GM19463 (cell line): Measurements from ENCODE around the gene UNC119B.
"Not testable (repeated sequence)": the region's sequence is repeated elsewhere in the genome, so short reads cannot be mapped to it uniquely, and the experiment has no call there.

Experiments
- ATAC-seq: cut with Tn5 transposase; IDR thresholded peaks from one replicate; pipeline ENCODE4 v1.9.1; 2021; ENCODE audit warnings: mild to moderate bottlenecking, moderate library complexity; ENCODE audit not compliant: unreplicated experiment

Gene UNC119B

DNA sequence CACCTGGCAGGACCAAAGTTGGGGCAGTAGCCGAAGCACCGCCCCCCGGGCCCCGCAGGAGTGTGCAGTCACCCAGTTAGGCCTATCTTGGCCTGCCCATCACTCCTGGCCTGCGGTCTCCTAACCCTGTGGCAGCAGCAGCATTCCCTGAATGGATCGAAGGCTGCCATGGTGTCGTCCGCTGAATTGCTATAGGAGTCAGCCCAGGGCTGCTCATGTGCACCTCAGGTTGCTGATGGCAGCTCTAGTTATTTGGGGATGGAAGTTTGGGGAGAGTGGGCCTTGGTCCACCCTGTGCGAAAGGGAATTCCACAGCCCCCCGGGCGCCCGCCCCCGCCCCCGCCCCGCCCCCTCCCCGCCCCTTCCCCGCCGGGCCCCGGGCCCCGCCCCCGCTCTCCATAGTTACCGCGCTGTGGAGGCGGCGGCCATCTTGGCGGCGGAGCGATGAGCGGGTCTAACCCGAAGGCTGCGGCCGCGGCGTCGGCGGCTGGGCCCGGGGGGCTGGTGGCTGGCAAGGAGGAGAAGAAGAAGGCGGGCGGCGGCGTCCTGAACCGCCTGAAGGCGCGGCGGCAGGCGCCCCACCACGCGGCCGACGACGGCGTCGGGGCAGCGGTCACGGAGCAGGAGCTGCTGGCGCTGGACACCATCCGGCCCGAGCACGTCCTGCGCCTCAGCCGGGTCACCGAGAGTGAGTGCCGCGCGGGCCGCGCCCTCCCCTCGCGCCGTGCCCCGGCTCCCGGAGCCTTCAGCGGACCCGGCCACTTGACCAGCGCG is at the start of gene UNC119B:
Gene UNC119B (plus strand): TSS at position 428 of the 774 bp plus-strand sequence. CDS start 17 bp downstream, at position 445.
- ATAC-seq = peak; percentile 70

DNA sequence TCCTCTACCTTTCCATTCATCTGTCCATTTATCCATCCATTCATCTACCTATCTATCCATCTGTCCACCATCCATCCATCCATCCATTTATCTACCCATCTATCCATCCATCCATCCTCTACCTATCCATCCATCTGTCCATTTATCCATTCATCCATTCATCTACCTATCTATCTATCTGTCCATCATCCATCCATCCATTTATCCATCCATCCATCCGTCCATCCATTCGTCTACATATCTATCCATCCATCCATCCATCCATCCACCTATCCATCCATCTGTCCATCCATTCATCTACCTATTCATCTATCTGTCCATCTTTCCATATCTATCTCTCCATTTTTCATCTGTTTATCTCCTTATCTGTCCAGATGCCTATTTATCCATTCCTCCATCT is 48.8 kb upstream of the UNC119B start:
- no peak for ATAC-seq

DNA sequence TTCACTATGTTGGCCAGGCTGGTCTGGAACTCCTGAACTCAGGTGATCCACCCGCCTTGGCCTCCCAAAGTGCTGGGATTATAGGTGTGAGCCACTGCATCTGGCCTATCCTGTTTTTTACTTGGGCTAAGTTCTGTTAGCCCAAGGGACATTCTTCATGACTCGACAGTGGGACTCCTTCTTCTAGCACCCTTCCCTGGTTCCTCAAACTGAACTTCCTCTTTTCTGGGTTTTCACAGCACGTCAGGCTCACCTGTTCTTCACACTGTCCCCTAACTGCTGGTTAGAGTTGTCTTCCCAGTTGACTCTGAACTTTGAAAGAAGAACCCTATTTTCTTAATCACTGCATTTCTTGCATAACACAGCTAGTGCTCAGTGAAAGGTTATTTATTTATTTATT is 47.4 kb upstream of the UNC119B start:
- peak; percentile 67 for ATAC-seq

DNA sequence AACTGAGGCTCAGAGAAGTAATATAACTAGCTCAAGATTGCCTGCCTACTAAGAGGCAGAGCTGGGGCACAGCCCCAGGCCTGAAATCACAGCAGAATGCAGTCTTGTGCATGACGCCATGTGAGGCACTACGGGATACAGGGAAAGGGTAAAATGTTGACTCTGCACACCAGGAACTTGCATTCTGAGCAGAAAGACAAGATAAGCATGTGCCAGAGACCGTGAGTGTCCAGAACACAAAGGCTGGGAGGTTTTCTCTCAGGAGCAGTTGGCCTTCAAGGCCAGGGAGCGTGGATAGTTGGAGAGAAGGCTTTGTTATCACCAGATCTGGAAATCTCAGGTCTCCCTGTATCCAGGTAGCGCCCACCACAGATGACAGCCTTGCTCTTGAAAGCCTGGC is 46.5 kb upstream of the UNC119B start:
- no peak for ATAC-seq

DNA sequence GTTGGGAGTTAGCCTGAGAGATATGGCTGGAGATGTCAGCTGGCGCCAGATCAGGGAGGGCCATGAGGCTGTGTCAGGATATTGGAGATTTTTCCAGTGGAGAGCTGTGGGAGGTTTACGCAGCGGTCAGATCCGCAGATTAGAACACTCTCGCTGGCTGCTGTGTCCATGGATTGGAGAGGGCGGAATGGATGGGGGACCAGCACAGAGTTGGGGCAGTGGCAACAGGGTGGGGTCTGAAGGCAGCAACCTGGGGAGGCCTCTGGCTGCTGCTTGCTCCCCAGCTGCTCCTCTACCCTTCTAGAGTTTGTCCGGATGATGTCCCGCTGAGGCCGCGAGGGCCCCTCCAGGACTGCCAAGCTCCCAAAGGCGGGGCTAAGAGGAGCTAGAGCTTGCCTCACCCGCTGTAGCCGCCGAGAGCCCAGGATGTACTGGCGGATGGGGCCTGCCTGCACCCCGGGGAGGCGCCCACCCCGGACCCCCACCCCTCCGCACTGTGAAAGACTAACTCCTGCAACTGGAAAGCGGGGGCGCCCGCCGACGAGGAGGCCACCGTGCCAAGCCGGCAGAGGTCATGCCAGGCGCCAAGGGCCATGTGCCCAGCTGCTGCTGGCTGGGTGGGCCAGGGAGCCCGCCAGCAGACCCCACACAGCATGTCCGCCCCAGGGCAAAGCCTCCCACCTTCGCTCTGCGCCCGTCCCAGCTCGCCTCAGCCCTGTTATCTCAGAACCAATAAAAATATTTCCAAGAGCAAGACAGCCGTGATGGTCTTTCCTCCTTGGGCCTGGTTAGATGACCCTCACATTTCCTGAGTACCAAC is 43.5 kb upstream of the UNC119B start:
- no peak for ATAC-seq

DNA sequence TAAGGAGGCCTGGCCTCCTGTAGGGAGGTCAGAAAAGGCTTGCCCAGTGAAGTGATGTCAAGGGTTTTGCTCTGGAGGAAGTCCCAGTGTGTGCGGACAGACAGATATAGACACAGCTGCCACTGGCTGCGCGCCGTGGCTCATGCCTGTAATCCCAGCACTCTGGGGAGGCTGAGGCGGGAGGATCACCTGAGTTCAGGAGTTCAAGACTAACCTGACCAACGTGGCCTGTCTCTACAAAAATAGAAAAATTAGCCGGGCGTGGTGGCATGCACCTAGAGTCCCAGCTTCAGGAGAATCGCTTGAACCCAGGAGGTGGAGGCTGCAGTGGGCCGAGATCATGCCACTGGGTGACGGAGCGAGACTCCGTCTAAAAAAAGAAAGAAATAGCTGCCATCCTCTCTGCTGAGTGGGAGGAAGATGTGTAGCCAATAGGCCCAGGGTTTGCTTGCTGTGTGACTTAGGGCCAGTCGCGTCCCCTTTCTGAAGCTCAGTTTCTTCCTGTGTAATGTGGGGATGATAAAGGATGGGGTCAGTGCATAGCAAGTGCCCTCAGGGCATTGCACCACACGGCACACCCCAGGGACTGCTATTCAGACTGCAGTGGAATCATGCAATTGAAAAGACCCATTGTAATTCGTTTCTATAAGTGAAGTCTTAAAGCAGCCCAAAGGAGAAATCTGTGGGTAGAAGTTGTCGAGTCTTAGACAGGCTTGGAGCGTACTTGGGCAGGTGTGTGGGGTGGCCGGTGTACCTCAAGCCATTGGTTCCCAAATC is 42.0 kb upstream of the UNC119B start:
- ATAC-seq = no peak

DNA sequence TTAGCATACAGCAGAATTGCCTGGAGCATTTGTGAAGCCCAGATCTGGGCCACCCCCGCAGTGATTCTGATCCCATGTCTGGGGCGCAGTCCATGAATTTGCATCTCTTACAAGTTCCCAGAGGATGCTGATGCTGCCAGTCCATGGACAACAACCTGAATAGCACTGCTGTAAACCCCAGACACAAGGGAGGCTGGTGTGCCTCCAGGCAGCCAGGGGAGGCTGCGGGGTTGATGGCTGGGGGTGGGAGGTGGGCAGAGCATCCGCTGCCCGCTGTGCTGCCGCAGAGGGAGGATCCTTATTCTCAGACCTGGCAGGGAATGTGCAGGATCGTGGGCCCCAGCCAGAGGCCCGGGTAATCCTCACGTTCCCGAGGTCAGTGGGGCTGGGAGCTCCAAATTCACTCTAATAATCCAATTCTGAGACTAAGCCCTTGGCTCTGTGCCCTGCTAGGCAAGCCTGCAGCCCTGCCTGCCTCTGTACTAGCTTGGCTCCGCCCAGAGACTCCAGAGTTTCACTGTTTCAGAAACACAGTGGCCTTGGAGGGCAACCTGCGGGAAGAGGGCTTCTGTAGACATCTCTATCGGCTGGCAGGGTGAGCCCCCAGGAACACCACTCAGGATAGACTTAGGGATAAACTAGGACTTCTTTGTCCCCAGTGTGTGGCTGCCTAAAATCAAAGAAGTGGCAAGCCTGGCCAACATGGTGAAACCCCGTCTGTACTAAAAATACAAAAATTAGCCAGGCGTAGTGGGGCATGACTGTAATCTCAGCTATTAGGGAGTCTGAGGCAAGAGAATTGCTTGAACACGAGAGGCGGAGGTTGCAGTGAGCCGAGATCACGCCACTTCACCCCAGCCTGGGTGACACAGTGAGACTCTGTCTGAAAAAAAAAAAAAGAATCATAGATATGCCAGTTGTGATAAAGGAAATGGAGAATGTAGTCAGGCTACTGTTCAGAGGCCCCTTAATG is 41.1 kb upstream of the UNC119B start:
- ATAC-seq = peak; percentile 72

DNA sequence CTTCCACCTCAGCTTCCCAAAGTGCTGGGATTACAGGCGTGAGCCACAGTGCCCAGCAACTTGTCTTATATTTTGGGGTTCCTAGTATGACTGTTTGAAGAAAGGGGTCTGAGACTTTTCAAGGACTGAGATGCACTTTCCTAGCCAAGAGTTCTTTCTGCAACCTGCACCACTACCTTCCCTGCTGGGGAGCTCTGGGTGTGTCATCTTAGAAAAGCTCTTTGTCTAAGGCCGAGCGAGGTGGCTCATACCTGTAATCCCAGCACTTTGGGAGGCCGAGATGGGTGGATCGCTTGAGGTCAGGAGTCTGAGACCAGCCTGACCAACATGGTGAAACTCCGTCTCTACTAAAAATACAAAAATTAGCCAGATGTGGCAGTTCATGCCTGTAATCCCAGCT is 40.0 kb upstream of the UNC119B start:
- ATAC-seq = not testable (repeated sequence)

DNA sequence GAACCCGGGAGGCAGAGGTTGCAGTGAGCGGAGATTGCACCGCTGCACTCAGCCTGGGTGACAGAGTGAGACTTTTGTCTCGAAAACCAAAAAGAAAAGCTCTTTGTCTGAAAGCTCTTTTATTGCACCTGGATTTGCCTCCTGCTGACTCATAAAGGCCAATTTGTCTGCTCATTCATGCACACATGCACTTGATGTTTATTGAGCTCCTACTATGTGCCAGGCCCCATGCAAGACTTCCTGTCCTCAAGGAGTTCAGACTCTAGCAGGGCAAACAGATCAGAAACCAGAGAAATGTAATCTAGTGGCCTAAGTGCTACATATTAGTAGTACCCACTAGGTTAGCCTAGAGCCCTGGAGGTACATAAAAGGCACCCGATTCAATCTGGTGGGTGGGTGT is 39.6 kb upstream of the UNC119B start:
- ATAC-seq = no peak

DNA sequence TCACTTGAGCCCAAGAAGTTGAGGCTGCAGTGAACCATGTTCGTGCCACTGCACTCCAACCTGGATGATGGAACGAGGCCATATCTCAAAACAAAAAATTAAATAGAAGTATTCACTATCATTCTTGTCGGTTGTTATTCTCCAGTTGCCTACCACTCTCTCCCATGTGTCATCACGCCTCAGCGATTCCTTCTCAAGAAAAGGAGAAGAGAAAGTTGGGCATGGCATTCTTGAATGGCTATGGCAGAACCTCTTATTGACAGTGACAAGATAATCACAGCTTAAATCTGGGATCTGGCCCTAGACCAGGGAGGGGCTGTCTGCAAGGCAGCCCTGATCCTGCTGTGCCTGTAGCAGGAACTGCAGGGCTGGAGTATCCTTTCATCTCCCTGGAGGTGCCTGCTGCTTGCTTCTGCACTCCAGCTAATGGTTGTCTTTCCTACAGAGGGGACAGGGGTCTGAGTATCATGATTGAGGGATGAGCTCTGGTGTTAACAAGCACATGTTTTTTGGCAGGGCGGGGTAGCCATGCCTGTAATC is 36.1 kb upstream of the UNC119B start:
- no peak for ATAC-seq

DNA sequence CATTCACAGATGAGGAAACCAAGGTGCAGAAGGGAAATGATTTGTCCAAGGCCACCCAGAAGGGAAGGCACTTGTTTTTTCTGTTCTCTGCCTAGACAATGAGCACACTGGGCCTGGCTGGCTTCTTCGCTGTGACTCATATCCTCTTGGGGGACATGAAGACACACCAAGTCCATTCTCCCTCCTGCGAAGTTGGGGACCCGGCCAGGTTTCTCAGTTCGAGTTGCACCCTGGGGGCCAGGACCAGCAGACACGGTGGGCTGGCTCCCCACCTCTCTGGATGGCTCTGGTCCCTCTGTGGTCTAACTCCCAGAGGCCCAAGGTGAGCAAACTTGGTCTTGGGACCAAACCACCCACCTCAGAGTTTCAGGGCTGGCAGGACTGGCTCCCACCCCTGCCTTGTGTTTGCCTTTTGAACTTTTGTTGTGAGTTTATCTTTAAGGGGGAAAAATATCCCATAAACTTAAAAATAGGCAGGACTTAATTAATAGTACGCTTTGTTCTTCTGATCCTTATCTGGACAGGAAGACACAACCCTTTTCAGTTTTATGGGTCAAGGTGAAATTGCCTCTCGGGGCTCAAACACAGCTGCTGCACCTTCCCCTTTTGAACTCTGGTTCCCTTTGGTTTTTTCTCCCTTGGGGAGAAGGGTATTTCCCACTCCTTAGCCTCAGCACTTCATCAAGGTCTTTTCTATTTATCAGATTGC is 32.3 kb upstream of the UNC119B start:
- ATAC-seq = peak; percentile 68

DNA sequence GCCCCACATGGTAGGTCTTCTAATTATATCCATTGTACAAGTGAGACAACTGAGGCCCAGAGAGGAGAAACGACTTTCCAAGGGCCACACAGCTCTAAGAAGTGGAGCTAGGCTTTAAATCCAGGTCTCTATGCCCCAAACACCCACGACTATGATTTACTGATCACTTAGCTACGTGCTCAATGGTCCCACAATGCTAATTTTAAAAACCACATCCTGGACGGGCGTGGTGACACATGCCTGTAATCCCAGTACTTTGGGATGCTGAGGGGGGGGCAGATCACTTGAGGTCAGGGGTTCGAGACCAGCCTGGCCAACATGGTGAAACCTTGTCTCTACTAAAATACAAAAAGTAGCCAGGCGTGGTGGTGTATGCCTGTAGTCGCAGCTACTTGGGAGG is 31.7 kb upstream of the UNC119B start:
- no peak for ATAC-seq

DNA sequence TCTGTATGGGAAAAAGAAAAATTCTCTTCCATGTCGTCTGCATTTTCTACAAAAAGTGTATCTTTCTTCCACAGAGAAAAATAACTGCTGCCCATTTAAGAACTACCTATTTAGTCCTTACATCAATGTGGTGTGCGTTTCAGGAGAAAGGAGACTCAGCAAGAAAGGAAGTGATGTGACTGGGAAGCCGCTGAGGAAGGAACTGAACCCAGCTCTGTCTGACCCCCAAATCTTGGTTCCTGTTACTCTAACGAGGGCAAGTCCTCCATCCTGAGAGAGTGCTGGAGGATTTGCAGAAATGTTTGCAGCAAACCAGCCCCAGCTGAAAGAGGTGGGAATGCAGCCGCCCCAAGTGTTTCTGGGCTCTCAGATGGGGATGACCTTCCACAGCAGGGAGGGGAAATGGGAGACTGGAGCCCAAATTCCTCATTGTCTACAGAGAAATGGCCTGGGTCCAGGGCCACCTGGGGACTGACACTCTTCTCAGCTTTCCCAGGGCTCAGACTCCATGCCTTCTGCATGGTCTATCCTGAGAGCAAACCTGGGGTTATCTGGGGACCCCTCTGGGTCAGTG is 30.0 kb upstream of the UNC119B start:
- ATAC-seq = no peak

DNA sequence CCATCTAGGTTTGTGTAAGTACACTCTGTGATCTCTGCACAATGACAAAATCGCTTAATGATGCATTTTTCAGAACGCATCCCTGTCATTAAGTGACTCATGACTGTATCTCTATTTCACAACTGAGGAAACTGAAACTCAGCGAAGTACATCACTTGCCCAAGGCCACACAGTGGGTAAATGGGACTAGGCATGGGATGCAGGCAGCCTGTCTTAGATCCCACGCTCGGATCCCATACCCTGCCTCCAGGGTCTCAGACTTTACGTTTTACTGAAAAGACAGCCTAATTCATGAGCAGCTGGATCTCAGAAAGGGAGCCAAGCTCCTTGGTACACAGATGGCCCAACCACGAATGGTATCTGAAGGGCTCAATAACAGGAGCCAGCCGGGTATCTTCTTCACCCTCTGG is 25.7 kb upstream of the UNC119B start:
- ATAC-seq = no peak

DNA sequence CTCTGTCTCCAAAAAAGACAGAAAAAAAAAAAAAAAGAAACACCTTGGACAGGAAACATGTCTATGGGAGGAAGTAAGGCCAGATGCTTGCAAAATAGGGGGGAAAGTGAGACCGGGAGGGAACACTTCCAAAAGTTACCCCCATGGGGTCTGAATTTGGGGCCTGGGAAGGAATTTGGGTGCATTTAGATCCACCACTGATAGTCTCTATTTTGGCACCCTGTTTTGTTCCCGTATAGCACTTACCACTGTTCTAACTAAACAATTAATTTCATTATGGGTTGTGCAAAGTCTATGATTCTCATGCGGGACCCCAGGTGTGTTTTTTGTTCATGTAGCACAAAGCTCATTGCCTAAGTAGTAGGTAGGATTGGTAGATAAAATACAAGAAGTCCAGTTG is 24.7 kb upstream of the UNC119B start:
- no peak for ATAC-seq

DNA sequence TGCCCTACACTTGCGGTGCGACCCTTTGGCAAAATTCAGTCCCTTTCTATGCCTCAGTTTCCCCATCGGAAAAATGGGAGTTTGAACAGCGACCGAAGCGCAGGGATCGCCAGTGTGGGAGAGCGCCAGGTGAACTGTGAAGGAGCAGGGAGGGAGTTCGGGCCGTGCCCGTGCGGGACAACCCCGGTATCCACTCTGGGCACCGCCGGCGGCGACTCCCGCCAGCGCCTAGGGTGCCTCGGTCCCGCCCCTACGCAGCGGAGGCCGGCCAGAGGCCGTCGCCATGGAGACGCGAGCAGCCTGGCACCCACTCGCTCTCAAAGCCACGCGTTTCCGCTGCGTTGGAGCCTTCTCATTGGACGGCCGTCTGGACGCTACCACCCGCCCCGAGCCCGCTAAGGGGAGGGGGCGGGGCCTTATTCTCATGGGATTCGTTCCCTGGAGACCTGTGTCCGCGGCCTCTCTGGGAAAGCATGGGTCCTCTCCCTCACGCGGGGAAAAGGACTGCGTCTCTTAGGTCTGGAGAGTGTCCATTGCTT is 24.0 kb upstream of the UNC119B start:
- peak; percentile 69 for ATAC-seq

DNA sequence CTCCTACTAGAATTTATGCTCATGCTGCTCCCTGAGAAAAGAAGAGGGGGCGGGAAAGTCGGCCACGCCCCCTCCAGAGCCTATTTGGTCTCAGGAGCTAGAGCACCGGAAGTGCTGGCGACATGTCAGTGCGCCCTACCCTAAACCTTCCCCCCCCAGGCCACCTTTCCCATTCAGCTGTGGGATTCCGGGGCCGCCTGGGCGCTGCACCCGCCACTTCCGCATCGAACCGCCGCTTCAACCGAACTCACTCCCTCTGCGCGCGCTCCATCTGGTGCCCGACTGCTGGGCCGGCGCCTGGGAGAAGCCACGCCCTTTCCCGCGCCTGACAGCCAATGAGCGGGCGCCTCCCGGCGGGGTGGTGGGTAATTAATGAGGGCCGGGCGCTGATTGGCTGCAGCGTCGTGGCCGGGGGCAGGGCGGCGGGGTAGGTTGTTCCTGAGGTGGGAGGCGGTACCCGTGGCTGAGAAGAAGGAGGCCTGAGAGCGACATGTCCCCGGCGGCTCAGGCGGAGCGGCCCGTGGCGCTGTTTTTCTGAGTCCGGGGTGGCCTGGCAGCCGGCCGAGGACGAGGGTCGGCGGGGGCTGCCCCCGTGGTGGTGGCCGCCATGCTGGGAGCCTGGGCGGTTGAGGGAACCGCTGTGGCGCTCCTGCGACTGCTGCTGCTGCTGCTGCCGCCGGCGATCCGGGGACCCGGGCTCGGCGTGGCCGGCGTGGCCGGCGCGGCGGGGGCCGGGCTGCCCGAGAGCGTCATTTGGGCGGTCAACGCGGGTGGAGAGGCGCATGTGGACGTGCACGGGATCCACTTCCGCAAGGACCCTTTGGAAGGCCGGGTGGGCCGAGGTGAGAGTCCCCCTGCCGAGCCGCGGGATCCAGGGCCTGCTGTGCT is 23.3 kb upstream of the UNC119B start, which contains the start of gene MLEC:
Gene MLEC (plus strand): TSS at position 460 of the 888 bp plus-strand sequence. CDS start 148 bp downstream, at position 608.
- ATAC-seq = peak; percentile 66
